Dendritic cell treated with granulocyte-macrophage colony-stimulating factor and Interleukin-4, amounts not matched to agents 40 ng/mL and 50 ng/mL, for 4 days (primary cell): ENCODE results near the gene RPS19.

ENCODE experiments used
- H3K27ac Mint-ChIP-seq: one replicate; pipeline ENCODE4 v1.8.0; 2022; ENCODE audit warnings: mild to moderate bottlenecking, mixed read lengths
- H3K27me3 Mint-ChIP-seq: one replicate; pipeline ENCODE4 v1.8.0; 2022; ENCODE audit warnings: mild to moderate bottlenecking, mixed read lengths
- H3K36me3 Mint-ChIP-seq: one replicate; pipeline ENCODE4 v1.8.0; 2022; ENCODE audit warnings: low read depth, mixed read lengths
- H3K4me1 Mint-ChIP-seq: one replicate; pipeline ENCODE4 v1.8.0; 2022; ENCODE audit warnings: low read depth, mixed read lengths
- H3K4me3 Mint-ChIP-seq: one replicate; pipeline ENCODE4 v1.8.0; 2022; ENCODE audit warnings: mild to moderate bottlenecking, moderate library complexity, mixed read lengths
- H3K9me3 Mint-ChIP-seq: one replicate; pipeline ENCODE4 v1.8.0; 2022; ENCODE audit warnings: mixed read lengths
- intact Hi-C: fragments of 100-400 bp; cut with micrococcal nuclease; formaldehyde crosslinking; loops from one replicate; pipeline ENCODE4 v1.15.0; 2022

Gene RPS19

DNA sequence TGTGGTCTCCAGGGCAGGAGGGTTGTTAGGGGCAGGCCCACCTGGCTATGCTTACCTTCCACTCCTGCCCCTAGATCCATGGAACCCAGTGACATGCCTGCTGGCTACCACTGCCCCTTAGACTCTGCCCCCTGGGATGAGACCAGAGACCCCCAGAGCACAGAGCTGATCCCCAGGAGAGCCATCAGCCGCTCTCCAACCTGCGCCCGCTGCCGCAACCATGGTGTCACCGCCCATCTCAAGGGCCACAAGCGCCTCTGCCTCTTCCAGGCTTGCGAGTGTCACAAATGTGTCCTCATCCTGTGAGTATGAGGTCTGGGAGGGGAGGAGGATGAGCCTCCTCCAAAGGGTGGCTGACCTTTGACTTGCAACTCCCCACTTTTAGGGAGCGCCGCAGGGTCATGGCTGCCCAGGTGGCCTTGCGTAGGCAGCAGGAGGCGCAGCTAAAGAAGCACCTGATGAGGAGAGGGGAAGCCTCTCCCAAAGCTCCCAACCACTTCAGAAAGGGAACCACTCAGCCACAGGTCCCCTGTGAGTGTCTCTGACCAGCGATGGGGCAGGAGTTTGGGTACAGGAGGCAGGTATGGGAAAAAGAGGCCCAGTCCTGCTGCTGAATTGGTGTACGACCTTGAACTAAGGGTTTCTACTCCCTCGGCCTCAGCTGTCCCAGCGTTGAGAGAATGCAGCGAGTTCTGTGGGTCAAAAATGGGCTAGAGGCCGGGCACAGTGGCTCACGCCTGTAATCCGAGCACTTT is 12.5 kb upstream of the RPS19 start:
- no peak overlapping the region for H3K4me3 Mint-ChIP-seq
- intact Hi-C loops = no loop called here

DNA sequence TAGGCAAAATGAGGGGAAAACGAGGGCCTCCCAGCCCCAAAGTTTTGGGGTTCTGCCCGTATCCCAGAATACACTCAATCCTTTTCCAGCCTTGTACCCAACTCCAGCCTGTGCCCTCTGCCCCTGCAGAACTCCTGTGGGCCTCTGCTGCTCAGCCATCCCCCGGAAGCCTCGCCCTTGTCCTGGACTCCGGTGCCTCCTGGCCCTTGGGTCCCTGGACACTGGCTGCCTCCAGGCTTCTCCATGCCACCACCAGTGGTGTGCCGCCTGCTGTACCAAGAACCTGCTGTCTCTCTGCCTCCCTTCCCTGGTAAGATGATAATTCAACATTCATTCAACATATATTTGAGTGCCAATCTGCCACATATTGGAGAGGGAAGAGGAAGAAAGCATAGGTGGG is 11.4 kb upstream of the RPS19 start:
- Mint-ChIP-seq H3K36me3 (no peaks in the 10 kb centered on the region), H3K9me3 (peaks cover 6% of the 10 kb centered on the region), H3K4me1 (peaks cover 3% of the 10 kb centered on the region), H3K27ac (no peak overlapping the region), H3K27me3 (peaks cover 29% of the 10 kb centered on the region), H3K4me3 (no peak overlapping the region)
- intact Hi-C loops = no loop called here

More for the DNA sequence above, 12.5 kb upstream of the RPS19 start:
- Mint-ChIP-seq H3K4me1 (no peaks in the 10 kb centered on the region), H3K36me3 (no peaks in the 10 kb centered on the region), H3K27ac (no peak overlapping the region), H3K9me3 (peaks cover 6% of the 10 kb centered on the region), H3K27me3 (peaks cover 32% of the 10 kb centered on the region)

DNA sequence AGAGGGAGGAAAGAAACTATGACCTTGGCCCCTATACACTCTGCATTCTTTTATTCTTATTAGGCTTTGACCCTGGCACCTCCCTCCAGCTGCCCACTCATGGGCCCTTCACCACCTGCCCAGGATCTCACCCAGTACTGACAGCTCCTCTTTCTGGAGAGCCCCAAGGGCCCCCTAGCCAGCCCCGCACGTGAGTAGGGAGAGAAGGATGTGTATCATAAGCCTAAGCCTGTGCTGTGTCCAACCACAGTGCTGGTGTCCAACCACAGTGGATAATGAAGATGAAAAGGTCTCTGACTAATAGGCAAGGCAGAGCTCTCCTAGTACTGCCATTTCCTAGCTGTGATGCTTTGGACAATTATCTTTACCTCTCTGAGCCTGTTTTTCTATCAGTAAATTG is 11.0 kb upstream of the RPS19 start:
- intact Hi-C loops = no loop called here
- Mint-ChIP-seq H3K27ac (no peak overlapping the region), H3K36me3 (no peaks in the 10 kb centered on the region), H3K27me3 (peaks cover 25% of the 10 kb centered on the region), H3K4me1 (peaks cover 5% of the 10 kb centered on the region), H3K9me3 (peaks cover 6% of the 10 kb centered on the region), H3K4me3 (no peak overlapping the region)

DNA sequence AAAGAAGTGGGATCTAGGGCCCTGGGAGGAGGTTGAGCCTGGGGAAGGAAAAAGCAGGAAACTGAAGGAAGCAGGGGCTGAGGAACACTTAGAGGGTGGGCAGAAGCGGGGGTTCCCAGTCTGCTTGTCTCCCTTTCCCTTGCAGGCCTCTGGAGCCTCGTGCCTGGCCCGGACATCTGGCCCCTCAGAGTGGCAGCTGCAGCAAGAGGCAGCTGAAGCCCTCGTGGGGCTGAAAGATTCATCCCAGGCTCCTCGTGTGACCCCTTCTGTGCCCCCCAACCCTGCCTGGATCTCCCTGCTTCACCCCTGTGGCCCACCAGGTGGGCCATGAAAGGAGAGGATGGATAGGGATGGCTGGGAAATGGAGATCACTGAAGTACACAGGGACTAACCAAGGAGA is 9.7 kb upstream of the RPS19 start:
- no peaks in the 10 kb centered on the region for H3K36me3 Mint-ChIP-seq
- intact Hi-C loops = no loop called here
- peaks cover 24% of the 10 kb centered on the region for H3K27me3 Mint-ChIP-seq
- H3K27ac Mint-ChIP-seq = no peak overlapping the region
- H3K4me1 Mint-ChIP-seq = peaks cover 5% of the 10 kb centered on the region
- no peaks in the 10 kb centered on the region for H3K9me3 Mint-ChIP-seq
- H3K4me3 Mint-ChIP-seq = no peak overlapping the region

DNA sequence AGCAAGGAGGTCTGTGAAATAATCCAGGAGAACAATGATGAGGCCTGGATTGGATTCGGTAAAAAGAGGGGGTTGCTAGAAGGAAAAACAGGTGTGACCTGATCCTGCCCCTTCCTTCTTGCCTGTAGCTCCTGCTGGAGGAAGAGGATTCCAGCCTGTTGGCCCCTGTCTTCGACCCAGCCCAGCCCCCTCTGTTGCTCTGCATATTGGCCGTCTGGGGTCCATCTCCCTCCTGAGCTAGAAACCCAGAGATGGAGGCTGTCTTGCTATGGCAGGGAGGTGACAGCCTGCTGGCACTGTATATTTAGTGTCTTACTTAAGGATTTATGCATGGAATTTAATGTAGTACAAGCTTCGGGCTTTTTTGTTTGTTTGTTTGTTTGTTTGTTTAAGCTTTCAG is 8.6 kb upstream of the RPS19 start:
- H3K27ac Mint-ChIP-seq = no peak overlapping the region
- H3K36me3 Mint-ChIP-seq = no peaks in the 10 kb centered on the region
- H3K9me3 Mint-ChIP-seq = no peaks in the 10 kb centered on the region
- peaks cover 24% of the 10 kb centered on the region for H3K27me3 Mint-ChIP-seq
- H3K4me1 Mint-ChIP-seq = peaks cover 5% of the 10 kb centered on the region
- H3K4me3 Mint-ChIP-seq = no peak overlapping the region
- intact Hi-C loops = no loop called here

DNA sequence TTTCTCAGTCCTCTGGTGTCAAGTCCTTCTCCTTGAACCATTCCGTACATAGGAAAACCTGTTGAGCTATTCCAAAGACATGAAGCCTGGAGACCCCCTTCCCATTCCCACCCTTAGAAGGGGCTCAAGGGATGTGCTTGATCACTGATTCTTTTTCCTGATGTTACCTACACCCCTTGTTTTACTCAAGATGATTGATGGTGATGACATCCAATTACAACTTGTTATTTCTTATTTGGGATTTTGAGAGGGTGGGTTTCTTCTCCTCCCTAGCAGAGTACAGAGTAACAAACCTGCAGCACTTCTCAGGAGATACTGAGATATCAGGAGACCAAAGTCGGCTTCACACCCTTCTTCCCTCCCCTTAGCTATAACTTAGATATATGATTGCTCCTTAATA is 6.7 kb upstream of the RPS19 start:
- H3K9me3 Mint-ChIP-seq = no peaks in the 10 kb centered on the region
- no peak overlapping the region for H3K4me3 Mint-ChIP-seq
- H3K36me3 Mint-ChIP-seq = no peaks in the 10 kb centered on the region
- H3K27ac Mint-ChIP-seq = no peak overlapping the region
- H3K4me1 Mint-ChIP-seq = peaks cover 5% of the 10 kb centered on the region
- intact Hi-C loops = no loop called here
- H3K27me3 Mint-ChIP-seq = peaks cover 24% of the 10 kb centered on the region

DNA sequence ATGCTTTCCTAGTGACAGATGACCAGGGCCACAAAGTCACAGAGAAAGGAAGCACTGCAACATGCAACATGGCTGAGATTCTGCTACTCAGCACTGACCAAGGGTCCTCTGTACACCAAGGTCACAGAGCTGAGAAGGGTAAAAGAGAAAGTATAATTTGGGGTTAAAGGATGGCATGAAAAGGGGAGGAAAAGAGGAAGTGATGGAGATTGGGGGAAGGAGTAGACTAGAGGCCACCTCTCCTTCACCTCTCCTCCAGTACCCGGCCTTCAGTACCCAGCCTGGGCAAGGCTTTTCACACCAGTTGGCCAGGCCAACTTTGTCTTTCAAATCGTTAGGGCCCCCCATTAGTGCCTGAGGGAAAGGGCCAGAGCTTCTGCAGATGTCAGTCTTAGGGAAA is 6.3 kb upstream of the RPS19 start:
- no peaks in the 10 kb centered on the region for H3K9me3 Mint-ChIP-seq
- no peak overlapping the region for H3K27ac Mint-ChIP-seq
- no peak overlapping the region for H3K4me3 Mint-ChIP-seq

DNA sequence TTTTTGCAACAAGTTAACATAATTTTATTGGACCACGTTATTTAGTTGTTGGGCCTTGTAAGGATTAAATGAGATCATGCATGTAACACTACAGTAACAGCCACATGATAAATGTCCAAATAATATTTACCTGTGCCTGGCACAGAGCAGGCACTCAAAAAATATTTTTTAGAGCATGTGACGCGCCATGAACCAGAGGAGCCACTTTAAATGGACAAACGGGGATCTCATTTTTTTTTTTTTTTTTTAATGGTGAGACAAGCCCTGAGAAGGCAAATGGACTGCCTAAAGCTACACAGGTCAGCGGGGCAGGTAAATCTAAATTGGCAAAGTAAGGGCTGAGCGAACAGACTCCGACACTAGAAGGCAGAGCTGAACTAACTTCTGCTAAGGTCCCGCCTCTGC is 840 bp upstream of the RPS19 start:
- intact Hi-C loops = loop anchor here (5.0 kb wide), 1 partner anchor 98 kb away; the partner anchor contains the start of gene RABAC1
- Mint-ChIP-seq H3K9me3 (no peaks in the 10 kb centered on the region), H3K27ac (peak overlapping the region; percentile 94), H3K4me1 (peaks cover 42% of the 10 kb centered on the region), H3K4me3 (peak overlapping the region; percentile 96), H3K27me3 (peaks cover 3% of the 10 kb centered on the region), H3K36me3 (peaks cover 44% of the 10 kb centered on the region)

More for the DNA sequence above, 6.3 kb upstream of the RPS19 start:
- Mint-ChIP-seq H3K27me3 (peaks cover 22% of the 10 kb centered on the region), H3K4me1 (peaks cover 5% of the 10 kb centered on the region), H3K36me3 (no peaks in the 10 kb centered on the region)
- intact Hi-C loops = no loop called here

DNA sequence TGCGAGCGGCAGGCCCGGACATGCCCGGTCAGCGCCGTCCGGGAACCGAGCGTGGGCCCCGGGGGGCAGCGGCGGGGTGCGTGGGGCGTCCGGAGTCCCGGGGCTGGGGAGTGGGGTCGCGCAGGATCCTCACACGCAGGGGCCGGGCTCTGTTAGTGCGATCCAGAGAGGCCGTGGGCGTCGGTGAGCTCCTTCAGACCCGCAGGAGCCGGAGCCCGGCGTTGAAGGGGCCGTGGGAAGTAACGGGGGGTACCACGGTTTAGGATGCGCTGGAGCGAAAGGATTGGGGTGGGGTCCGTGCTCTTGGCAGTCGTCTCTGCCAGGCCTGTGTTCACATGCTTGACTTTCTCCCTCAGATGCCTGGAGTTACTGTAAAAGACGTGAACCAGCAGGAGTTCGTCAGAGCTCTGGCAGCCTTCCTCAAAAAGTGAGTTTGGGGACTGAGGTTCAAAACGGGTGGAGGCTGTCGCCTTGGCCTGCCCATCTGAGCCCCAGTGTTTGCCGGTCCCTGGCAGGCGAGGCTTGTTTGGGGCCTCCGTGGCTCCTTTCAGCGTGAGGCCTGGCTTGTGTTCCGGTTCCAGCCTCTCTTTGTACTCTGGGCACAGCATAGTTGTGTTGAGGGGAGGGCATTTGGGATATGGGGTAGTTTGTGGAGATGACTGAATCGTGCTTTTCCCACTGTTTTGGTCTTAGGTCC is 512 bp downstream of the RPS19 start:
- H3K4me1 Mint-ChIP-seq = peaks cover 51% of the 10 kb centered on the region

DNA sequence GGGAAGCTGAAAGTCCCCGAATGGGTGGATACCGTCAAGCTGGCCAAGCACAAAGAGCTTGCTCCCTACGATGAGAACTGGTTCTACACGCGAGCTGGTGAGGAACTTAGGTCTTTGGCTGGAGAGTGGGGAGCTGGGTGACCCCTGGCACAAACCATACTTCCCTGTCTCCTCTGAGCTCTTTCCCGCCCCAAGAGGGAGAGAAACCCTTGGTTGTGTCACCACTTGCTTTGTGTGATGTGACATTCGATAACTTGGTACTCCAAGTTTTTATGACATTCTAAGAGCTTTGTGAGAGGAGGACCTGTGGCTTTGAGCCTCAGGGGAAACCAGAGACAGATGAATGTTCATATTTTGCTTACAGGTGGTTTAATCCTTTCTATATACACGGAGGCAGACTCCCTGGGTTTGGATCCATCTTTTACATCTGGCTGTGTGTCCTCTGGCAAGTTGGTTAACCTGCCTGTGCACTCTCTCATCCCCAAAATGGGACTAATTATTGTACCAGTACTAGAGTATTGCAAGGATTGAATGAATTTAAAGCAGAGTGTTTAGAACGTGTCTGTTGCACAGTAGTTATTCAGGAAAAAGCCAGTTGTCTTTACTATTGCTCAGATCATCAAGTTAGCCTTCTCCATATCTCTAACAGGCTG is 1.2 kb downstream of the RPS19 start:
- H3K9me3 Mint-ChIP-seq = no peaks in the 10 kb centered on the region
- intact Hi-C loops = no loop called here
- peak overlapping the region; percentile 96 for H3K4me3 Mint-ChIP-seq
- H3K27ac Mint-ChIP-seq = peak overlapping the region; percentile 94
- H3K27me3 Mint-ChIP-seq = no peaks in the 10 kb centered on the region
- H3K36me3 Mint-ChIP-seq = peaks cover 64% of the 10 kb centered on the region
- peaks cover 56% of the 10 kb centered on the region for H3K4me1 Mint-ChIP-seq

More for the DNA sequence above, 512 bp downstream of the RPS19 start:
- H3K4me3 Mint-ChIP-seq = peak overlapping the region; percentile 96
- peak overlapping the region; percentile 94 for H3K27ac Mint-ChIP-seq
- intact Hi-C loops = no loop called here
- H3K36me3 Mint-ChIP-seq = peaks cover 57% of the 10 kb centered on the region
- no peaks in the 10 kb centered on the region for H3K9me3 Mint-ChIP-seq
- H3K27me3 Mint-ChIP-seq = no peaks in the 10 kb centered on the region

DNA sequence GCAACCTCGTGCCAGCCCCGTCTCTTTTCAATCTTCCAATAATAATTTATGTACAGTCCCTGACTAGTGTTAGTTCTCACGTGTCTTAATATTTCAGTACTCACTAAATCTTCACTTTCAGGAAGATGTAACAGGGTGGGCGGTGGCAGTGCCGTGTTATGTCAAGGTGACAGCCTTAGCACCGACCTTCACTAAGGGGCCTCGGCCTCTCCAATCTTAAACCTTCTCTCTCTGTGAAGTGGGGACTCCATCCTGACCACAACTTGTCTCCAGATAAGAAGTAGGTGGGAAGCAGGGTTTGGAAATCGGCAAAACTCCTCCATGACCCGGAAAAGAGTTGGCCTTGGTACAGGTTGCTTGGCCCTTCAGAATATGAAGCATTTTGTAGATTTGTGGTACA is 1.8 kb downstream of the RPS19 start:
- Mint-ChIP-seq H3K4me3 (peak overlapping the region; percentile 40), H3K27me3 (no peaks in the 10 kb centered on the region), H3K4me1 (peaks cover 62% of the 10 kb centered on the region), H3K36me3 (peaks cover 70% of the 10 kb centered on the region), H3K9me3 (no peaks in the 10 kb centered on the region), H3K27ac (peak overlapping the region; percentile 94)
- intact Hi-C loops = no loop called here

DNA sequence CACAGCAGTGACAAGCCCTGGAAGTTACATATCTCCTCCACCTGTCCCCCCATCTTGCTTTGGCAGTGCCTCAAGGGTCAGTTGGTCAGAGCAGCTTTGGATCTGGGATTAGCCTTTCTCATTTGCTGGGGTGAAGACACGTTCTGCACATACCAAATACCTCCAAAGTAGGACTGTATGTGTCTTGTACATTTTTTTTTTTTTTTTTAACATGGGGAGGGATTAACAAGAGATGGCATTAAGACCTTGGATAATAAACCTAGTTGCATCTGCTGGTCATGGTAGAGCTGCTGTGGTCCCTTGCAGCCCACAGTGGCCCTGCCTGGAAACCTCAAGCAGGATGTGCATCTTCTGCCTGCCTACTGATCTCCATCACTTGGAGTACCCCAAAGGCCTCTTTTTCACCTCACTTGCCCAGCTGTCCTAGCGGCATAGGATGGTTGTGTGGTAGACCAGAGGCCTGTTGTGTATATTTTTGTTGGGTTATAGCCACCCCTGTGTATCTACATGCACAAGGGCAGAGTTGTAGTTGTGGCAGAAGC is 2.5 kb downstream of the RPS19 start:
- intact Hi-C loops = no loop called here
- Mint-ChIP-seq H3K36me3 (peaks cover 77% of the 10 kb centered on the region), H3K27ac (peak overlapping the region; percentile 85), H3K9me3 (no peaks in the 10 kb centered on the region), H3K27me3 (no peaks in the 10 kb centered on the region), H3K4me1 (peaks cover 69% of the 10 kb centered on the region), H3K4me3 (peak overlapping the region; percentile 40)

DNA sequence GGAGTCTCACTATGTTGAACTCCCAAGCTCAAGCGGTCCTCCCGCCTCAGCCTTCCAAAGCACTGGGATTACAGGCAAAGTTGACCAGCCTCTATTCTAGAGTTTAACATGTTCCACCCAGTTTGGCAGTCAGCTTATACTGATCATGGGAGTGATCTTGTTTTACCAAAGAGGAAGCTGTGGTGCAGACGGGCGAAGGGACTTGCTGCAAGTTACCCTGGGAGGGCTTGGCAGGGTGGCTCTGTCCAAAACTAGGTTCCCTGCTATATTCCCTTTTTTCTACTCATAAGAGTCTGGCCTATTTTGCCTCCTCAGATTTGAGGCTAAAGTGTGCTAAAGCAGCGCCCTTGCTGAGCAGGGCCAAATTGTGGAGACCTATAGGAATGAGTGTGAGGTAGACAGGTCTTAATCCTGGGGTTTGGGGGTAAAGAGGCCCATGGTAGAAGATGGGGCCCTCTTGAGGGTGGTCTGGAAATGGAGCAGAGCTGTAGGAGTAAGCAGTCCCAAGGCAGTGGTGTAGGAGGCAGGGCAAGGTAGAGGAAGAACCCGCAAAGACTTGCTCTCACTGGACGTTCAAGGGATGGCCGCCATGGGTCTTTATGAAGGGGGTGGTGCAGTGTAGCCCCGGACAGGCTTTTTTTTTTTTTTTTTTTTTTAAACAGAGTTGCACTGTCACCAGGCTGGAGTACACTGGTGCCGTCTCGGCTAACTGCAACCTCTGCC is 3.3 kb downstream of the RPS19 start:
- peaks cover 85% of the 10 kb centered on the region for H3K36me3 Mint-ChIP-seq
- intact Hi-C loops = no loop called here
- H3K4me3 Mint-ChIP-seq = peak overlapping the region; percentile 61
- H3K4me1 Mint-ChIP-seq = peaks cover 78% of the 10 kb centered on the region
- H3K27me3 Mint-ChIP-seq = no peaks in the 10 kb centered on the region
- peak overlapping the region; percentile 85 for H3K27ac Mint-ChIP-seq
- no peaks in the 10 kb centered on the region for H3K9me3 Mint-ChIP-seq
